H1 (cell line): ENCODE results near the gene GRM4. TPM values are rescaled to one million over a fixed set of nuclear protein-coding genes. Genes with fewer than 3 reads are reported as not detected.

ENCODE experiments used
- CTCF ChIA-PET: fragments of 300-600 bp; sonication (Branson Sonifier 250); formaldehyde crosslinking; loops from one replicate; lab custom pipeline; 2021; ENCODE audit not compliant: partially characterized antibody; lab: Charles Lee
- POLR2A ChIA-PET: fragments of 300-600 bp; sonication (Branson Sonifier 250); formaldehyde crosslinking; loops from one replicate; lab custom pipeline; 2021; ENCODE audit warnings: inconsistent platforms; ENCODE audit not compliant: partially characterized antibody; lab: Charles Lee
- DNase-seq, 2 experiments: peaks; one replicate each; pipeline versions ENCODE4 v3.0.0 to v3.0.0-alpha.2; 2010 to 2022; ENCODE audit warnings: low spot score in 2 of 2, low read depth in 1 of 2, mixed read lengths in 1 of 2
- FAIRE-seq: peaks from 2 replicates; lab custom pipeline; 2011; peaks lifted over from hg19 to GRCh38; lab: Jason Lieb, UNC
- H2AFZ ChIP-seq: 2 replicates; pipeline ENCODE4 v1.8.1; 2012; ENCODE audit warnings: low read length, inconsistent platforms
- H2AK5ac ChIP-seq: 2 replicates; pipeline ENCODE4 v1.6.1; 2013; ENCODE audit warnings: low read depth, low read length
- H2BK120ac ChIP-seq: replicated peaks from 2 replicates; pipeline ENCODE3; 2013; ENCODE audit warnings: low read depth, low read length, inconsistent platforms
- H2BK12ac ChIP-seq: 2 replicates; pipeline ENCODE4 v1.6.1; 2013; ENCODE audit warnings: low read depth, low read length
- H2BK15ac ChIP-seq: 2 replicates; pipeline ENCODE4 v1.6.1; 2013; ENCODE audit warnings: low read length
- H2BK20ac ChIP-seq: 2 replicates; pipeline ENCODE4 v1.6.1; 2013; ENCODE audit warnings: low read length
- H2BK5ac ChIP-seq: 2 replicates; pipeline ENCODE4 v1.6.1; 2013; ENCODE audit warnings: low read depth, low read length
- H3K14ac ChIP-seq: 2 replicates; pipeline ENCODE4 v1.6.1; 2013; ENCODE audit warnings: inconsistent platforms; ENCODE audit not compliant: insufficient read length
- H3K18ac ChIP-seq: 2 replicates; pipeline ENCODE4 v1.6.1; 2013; ENCODE audit warnings: low read length; ENCODE audit errors: extremely low read depth
- H3K23ac ChIP-seq: 2 replicates; pipeline ENCODE4 v1.6.1; 2013; ENCODE audit warnings: inconsistent platforms; ENCODE audit not compliant: insufficient read length
- H3K23me2 ChIP-seq: 2 replicates; pipeline ENCODE4 v1.6.1; 2013; ENCODE audit warnings: low read depth, low read length
- H3K27ac ChIP-seq: 2 replicates; pipeline ENCODE4 v1.6.1; 2011; ENCODE audit warnings: low read depth, low read length, inconsistent platforms
- H3K27me3 ChIP-seq, 4 experiments: replicated peaks in 1 of 4; 1 replicate in 1 of 4; 2 replicates in 3 of 4; pipeline versions ENCODE4 v1.6.1 to v1.8.1; 2011 to 2013; ENCODE audit warnings: low read length in 3 of 4, mild to moderate bottlenecking in 3 of 4, inconsistent platforms in 2 of 4, mixed read lengths in 2 of 4, moderate library complexity in 1 of 4; ENCODE audit not compliant: control insufficient read depth in 3 of 4, insufficient read depth in 3 of 4; ENCODE audit errors: extremely low read depth in 1 of 4
- H3K36me3 ChIP-seq, 4 experiments: 2 replicates each; pipeline versions ENCODE4 v1.6.1 to v1.8.1; 2011 to 2013; ENCODE audit warnings: mild to moderate bottlenecking in 4 of 4, low read length in 3 of 4, moderate library complexity in 2 of 4, control low read depth in 1 of 4, inconsistent platforms in 1 of 4; ENCODE audit not compliant: insufficient read depth in 4 of 4, control insufficient read depth in 2 of 4
- H3K4ac ChIP-seq: replicated peaks from 2 replicates; pipeline ENCODE3; 2013; ENCODE audit warnings: low read length, low read depth, mixed read lengths, inconsistent platforms; ENCODE audit not compliant: insufficient read length
- H3K4me1 ChIP-seq, 4 experiments: replicated peaks in 1 of 4; 1 replicate in 1 of 4; 2 replicates in 3 of 4; pipeline versions ENCODE4 v1.6.1 to v1.8.1; 2011 to 2013; ENCODE audit warnings: low read length in 3 of 4, inconsistent platforms in 2 of 4, mixed read lengths in 1 of 4; ENCODE audit not compliant: insufficient read depth in 4 of 4, control insufficient read depth in 3 of 4
- H3K4me2 ChIP-seq, 2 experiments: 2 replicates each; pipeline versions ENCODE4 v1.6.1 to v1.8.1; 2011 to 2013; ENCODE audit warnings: low read depth in 2 of 2, low read length in 2 of 2, control low read depth in 1 of 2, inconsistent platforms in 1 of 2, mild to moderate bottlenecking in 1 of 2; ENCODE audit not compliant: insufficient read depth in 1 of 2
- H3K4me3 ChIP-seq, 4 experiments: fragments of 200-600, 300-600 bp in 1 of 4; sonication (generic), shearing (Covaris generic), sonication (Bioruptor Twin) in 1 of 4; 2 replicates each; pipeline versions ENCODE4 v1.5.1 to v1.8.1; 2011 to 2016; ENCODE audit warnings: low read length in 4 of 4, low read depth in 3 of 4, control low read depth in 2 of 4, inconsistent platforms in 2 of 4, mild to moderate bottlenecking in 2 of 4, mixed read lengths in 1 of 4, moderate library complexity in 1 of 4; ENCODE audit not compliant: insufficient read depth in 2 of 4; ENCODE audit errors: extremely low read depth in 1 of 4
- H3K56ac ChIP-seq: replicated peaks from 2 replicates; pipeline ENCODE3; 2013; ENCODE audit warnings: low read depth, mild to moderate bottlenecking, mixed read lengths, low read length, inconsistent platforms; ENCODE audit not compliant: insufficient read length
- H3K79me1 ChIP-seq: 2 replicates; pipeline ENCODE4 v1.6.1; 2013; ENCODE audit warnings: low read depth, low read length, control low read depth
- H3K79me2 ChIP-seq, 2 experiments: 2 replicates each; pipeline versions ENCODE4 v1.6.1 to v1.8.1; 2012 to 2013; ENCODE audit warnings: low read length in 2 of 2, mild to moderate bottlenecking in 2 of 2, inconsistent platforms in 1 of 2; ENCODE audit not compliant: insufficient read depth in 2 of 2, control insufficient read depth in 1 of 2
- H3K9ac ChIP-seq, 4 experiments: replicated peaks in 1 of 4; 1 replicate in 1 of 4; 2 replicates in 3 of 4; pipeline versions ENCODE4 v1.6.1 to v1.8.1; 2011 to 2013; ENCODE audit warnings: low read depth in 3 of 4, low read length in 3 of 4, control low read depth in 2 of 4, mild to moderate bottlenecking in 2 of 4, moderate library complexity in 2 of 4, inconsistent platforms in 1 of 4; ENCODE audit errors: extremely low read depth in 1 of 4
- H3K9me3 ChIP-seq, 2 experiments: 2 replicates each; pipeline versions ENCODE4 v1.6.1 to v1.8.1; 2012 to 2013; ENCODE audit warnings: mild to moderate bottlenecking in 2 of 2, moderate library complexity in 2 of 2, control low read depth in 1 of 2, inconsistent platforms in 1 of 2, low read depth in 1 of 2, low read length in 1 of 2, mixed read lengths in 1 of 2; ENCODE audit not compliant: insufficient read depth in 2 of 2
- H4K20me1 ChIP-seq, 2 experiments: replicated peaks in 1 of 2; 2 replicates each; pipeline versions ENCODE3 to v1.8.1; 2011 to 2013; ENCODE audit warnings: inconsistent platforms in 2 of 2, low read length in 2 of 2, mild to moderate bottlenecking in 1 of 2; ENCODE audit not compliant: insufficient read depth in 2 of 2, control insufficient read depth in 1 of 2
- H4K5ac ChIP-seq: 2 replicates; pipeline ENCODE4 v1.6.1; 2013; ENCODE audit warnings: low read length, low read depth, mixed read lengths, inconsistent platforms; ENCODE audit not compliant: insufficient read length
- H4K8ac ChIP-seq: 2 replicates; pipeline ENCODE4 v1.8.0; 2013; ENCODE audit warnings: mild to moderate bottlenecking, moderate library complexity, low read length, inconsistent platforms; ENCODE audit not compliant: insufficient read depth; ENCODE audit errors: extremely low read depth
- H4K91ac ChIP-seq: replicated peaks from 2 replicates; pipeline ENCODE3; 2013; ENCODE audit warnings: low read length, mixed read lengths, inconsistent platforms; ENCODE audit not compliant: insufficient read length
- EZH2 ChIP-seq: fragments of 200-600 bp; sonication (generic); IDR thresholded peaks from 2 replicates; pipeline ENCODE4 v1.7.1; 2012; ENCODE audit warnings: low read depth, mild to moderate bottlenecking, moderate library complexity, low read length, inconsistent platforms; ENCODE audit not compliant: severe bottlenecking
- HDAC2 ChIP-seq, 2 experiments: fragments of 300-600 bp in 1 of 2; sonication (generic) in 1 of 2; IDR thresholded peaks; 2 replicates each; pipeline ENCODE4 v1.6.1; 2011 to 2012; ENCODE audit warnings: low read depth in 2 of 2, low read length in 2 of 2, mild to moderate bottlenecking in 2 of 2, moderate library complexity in 2 of 2, borderline replicate concordance in 1 of 2, inconsistent platforms in 1 of 2
- MAFK ChIP-seq: IDR thresholded peaks from 2 replicates; pipeline ENCODE4 v1.6.1; 2012; ENCODE audit warnings: low read depth, mild to moderate bottlenecking, improper control_type of control experiment, low read length
- SIX5 ChIP-seq: IDR thresholded peaks from 2 replicates; pipeline ENCODE4 v1.6.1; 2011; ENCODE audit warnings: mild to moderate bottlenecking, low read depth, low read length
- SUZ12 ChIP-seq: fragments of 200-600 bp; sonication (generic); IDR thresholded peaks from 2 replicates; pipeline ENCODE4 v1.6.1; 2012; ENCODE audit warnings: mild to moderate bottlenecking, inconsistent platforms, low read length, moderate library complexity, mixed read lengths
- TAF1 ChIP-seq: IDR thresholded peaks from 2 replicates; pipeline ENCODE4 v1.6.1; 2011; ENCODE audit warnings: mild to moderate bottlenecking, low read depth, low read length
- TCF12 ChIP-seq: IDR thresholded peaks from 2 replicates; pipeline ENCODE4 v1.6.1; 2011; ENCODE audit warnings: low read depth, mild to moderate bottlenecking, low read length
- WGBS, 2 experiments: shearing (Covaris generic) in 1 of 2; methylation state at CpG; one replicate each; pipeline versions ENCODE4 v1.1.6 to v1.1.7; 2013 to 2015; ENCODE audit warnings: low lambda C conversion rate in 2 of 2, mixed read lengths in 2 of 2, inconsistent platforms in 1 of 2, low coverage in 1 of 2, missing lambda C conversion rate in 1 of 2; ENCODE audit not compliant: insufficient replicate concordance in 2 of 2, insufficient coverage in 1 of 2, insufficient read length in 1 of 2; ENCODE audit errors: extremely low coverage in 1 of 2, missing lambda C conversion rate in 1 of 2; 5-methylcytosine and 5-hydroxymethylcytosine counted together
- polyA plus RNA-seq, 7 experiments: library from polyadenylated mRNA; depleted of rRNA in 3 of 7; stranded (reverse) in 5 of 7; unstranded in 2 of 7; fragments of >200 nt in 5 of 7; fragments of 200-250 nt in 2 of 7; gene quantifications; 1 replicate in 5 of 7; 2 replicates in 1 of 7; 4 replicates in 1 of 7; pipeline versions ENCODE4 v1.2.1 to v1.2.3, GENCODE V29; 2011 to 2013; ENCODE audit warnings: missing spikeins in 2 of 7, mixed read lengths in 2 of 7
- total RNA-seq: library from RNA; stranded (reverse); fragmentation: NEBNext Ultra II Directional; extraction: Animal tissue kit (Norgen Biotek cat#: 25700); gene quantifications from 2 replicates; pipeline ENCODE4 v1.2.1, GENCODE V29; 2021
- TF ChIP-seq, protein P1 (sequence below), 3 experiments: IDR thresholded peaks; 1 replicate in 2 of 3; 2 replicates in 1 of 3; pipeline versions ENCODE4 v1.5.1 to v1.6.1; 2011; ENCODE audit warnings: low read length in 3 of 3, mild to moderate bottlenecking in 3 of 3, inconsistent platforms in 2 of 3, low read depth in 1 of 3, moderate library complexity in 1 of 3; ENCODE audit not compliant: insufficient read depth in 1 of 3; ENCODE audit errors: control extremely low read depth in 1 of 3
- TF ChIP-seq, protein P2 (sequence below): IDR thresholded peaks from 2 replicates; pipeline ENCODE4 v1.6.1; 2012; ENCODE audit warnings: inconsistent platforms

GRM4 gene
- total and polyA plus RNA-seq, 2 of the 8 experiments (the other 6 are each of a cell fraction or from before 2014, with no cell fraction given): 19.6 to 21.5 TPM

DNA sequence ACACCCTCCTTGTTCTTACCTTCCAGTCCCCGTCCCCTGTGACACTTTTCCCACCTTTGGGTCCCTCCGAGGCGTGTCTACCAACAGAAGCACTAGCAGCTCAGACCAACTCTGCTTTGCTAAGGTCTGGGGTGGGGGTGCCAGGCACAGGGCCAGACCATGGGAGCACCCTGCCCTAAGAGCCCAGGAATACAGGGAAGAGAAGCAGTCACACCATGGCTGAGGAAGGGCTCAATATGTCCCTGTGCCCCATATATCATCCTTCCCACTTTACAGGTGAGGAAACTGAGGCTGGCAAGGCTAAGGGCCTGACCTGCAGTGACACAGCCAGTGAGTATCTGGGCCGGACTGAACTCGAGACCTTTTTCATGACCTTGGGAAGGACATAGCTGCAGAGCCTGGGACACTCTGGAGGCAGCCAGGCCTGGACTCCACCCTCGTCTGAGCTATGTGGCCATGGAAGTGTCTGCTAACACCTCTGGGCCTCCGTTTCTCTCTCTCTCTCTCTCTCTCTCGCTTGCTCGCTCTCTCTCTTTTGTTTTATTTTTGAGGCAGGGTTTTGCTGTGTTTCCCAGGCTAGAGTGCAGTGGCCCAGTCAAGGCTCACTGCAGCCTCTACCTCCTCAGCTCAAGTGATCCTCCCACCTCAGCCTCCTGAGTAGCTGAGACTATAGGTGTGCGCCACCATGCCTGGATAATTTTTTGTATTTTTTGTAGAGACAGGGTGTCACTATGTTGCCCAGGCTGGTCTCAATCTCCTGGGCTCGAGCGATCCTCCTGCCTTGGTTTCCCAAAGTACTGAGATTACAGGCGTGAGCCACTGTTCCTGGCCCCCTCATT lies 156.7 kb downstream of the GRM4 start:
- Histone ChIP-seq H3K18ac (no peak overlapping the region), H3K36me3 (no peaks in the 10 kb centered on the region), H4K5ac (no peak overlapping the region), H3K79me2 (no peaks in the 10 kb centered on the region), H3K27me3 (no peaks in the 10 kb centered on the region; a peak in 4 of 7 replicates), H3K79me1 (no peaks in the 10 kb centered on the region), H3K23me2 (no peaks in the 10 kb centered on the region), H3K14ac (no peak overlapping the region), H3K9ac (no peak overlapping the region), H3K27ac (no peak overlapping the region), H2BK15ac (no peak overlapping the region), H3K56ac (no peak overlapping the region), H3K4me2 (no peak overlapping the region), H2BK5ac (no peak overlapping the region), H4K8ac (no peak overlapping the region), H2BK12ac (no peak overlapping the region), H3K4me3 (no peak overlapping the region), H2BK120ac (no peak overlapping the region), H3K4ac (no peak overlapping the region), H3K23ac (no peak overlapping the region), H2BK20ac (no peak overlapping the region), H4K91ac (no peak overlapping the region), H3K4me1 (peaks cover 0 to 15% (median 6%) of the 10 kb centered on the region in 4 experiments; a peak in 5 of 7 replicates), H2AK5ac (no peak overlapping the region), H2AFZ (no peak overlapping the region), H3K9me3 (no peaks in the 10 kb centered on the region), H4K20me1 (no peaks in the 10 kb centered on the region)
- ChIA-PET POLR2A (interaction anchor here (1.0 to 1.5 kb wide), 4 partner anchors 10 to 14 kb away, joined by 3 to 4 read pairs (median 3); no protein-coding TSS in a partner anchor), CTCF (interaction anchor here (0.9 to 6.8 kb wide), 13 partner anchors 10 to 245 kb away, joined by 3 to 47 read pairs (median 4); no protein-coding TSS in a partner anchor)
- DNase-seq (peak in 1 of 2 experiments; percentile 34), FAIRE-seq (no peak)
- WGBS, 2 experiments: 89% methylated on average over 13 of the region's 13 CpGs; no CpG with 5 or more reads in 1 of the 2 experiments
- TF ChIP-seq MAFK (no peak), SUZ12 (no peak), SIX5 (no peak), TCF12 (no peak), TAF1 (no peak), EZH2 (no peak), HDAC2 (IDR thresholded peaks at IDR 0.05; ENCODE audit: borderline replicate concordance in 1 of 2, low read depth in 2 of 2, low read length in 2 of 2) (no peak)
- TF ChIP-seq, protein P1, sequence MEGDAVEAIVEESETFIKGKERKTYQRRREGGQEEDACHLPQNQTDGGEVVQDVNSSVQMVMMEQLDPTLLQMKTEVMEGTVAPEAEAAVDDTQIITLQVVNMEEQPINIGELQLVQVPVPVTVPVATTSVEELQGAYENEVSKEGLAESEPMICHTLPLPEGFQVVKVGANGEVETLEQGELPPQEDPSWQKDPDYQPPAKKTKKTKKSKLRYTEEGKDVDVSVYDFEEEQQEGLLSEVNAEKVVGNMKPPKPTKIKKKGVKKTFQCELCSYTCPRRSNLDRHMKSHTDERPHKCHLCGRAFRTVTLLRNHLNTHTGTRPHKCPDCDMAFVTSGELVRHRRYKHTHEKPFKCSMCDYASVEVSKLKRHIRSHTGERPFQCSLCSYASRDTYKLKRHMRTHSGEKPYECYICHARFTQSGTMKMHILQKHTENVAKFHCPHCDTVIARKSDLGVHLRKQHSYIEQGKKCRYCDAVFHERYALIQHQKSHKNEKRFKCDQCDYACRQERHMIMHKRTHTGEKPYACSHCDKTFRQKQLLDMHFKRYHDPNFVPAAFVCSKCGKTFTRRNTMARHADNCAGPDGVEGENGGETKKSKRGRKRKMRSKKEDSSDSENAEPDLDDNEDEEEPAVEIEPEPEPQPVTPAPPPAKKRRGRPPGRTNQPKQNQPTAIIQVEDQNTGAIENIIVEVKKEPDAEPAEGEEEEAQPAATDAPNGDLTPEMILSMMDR (IDR thresholded peaks at IDR 0.05; ENCODE audit: control extremely low read depth in 1 of 3, insufficient read depth in 1 of 3, low read depth in 1 of 3, low read length in 3 of 3): no peak
- TF ChIP-seq, protein P2, sequence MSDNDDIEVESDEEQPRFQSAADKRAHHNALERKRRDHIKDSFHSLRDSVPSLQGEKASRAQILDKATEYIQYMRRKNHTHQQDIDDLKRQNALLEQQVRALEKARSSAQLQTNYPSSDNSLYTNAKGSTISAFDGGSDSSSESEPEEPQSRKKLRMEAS: no peak
